ENCODE results near the gene SP3.

SP3 gene

GRCh38 chr2:173924285-173924684 is 40.9 kb downstream of the SP3 start:
- Histone ChIP-seq H3K27ac (no peak overlapping the region), H3K27me3 (replicated peaks) (no peaks in the 10 kb centered on the region), H3K4me3 (ENCODE audit: low read depth, low read length) (no peak overlapping the region), H3K36me3 (replicated peaks) (no peaks in the 10 kb centered on the region)
- in situ Hi-C loops (cut with HindIII; ENCODE audit: low pct_ligation_motif_present, low sequenced_read_pairs), result no loop called here
- TF ChIP-seq CTCF (IDR thresholded peaks at IDR 0.05; ENCODE audit: low read depth, low read length, missing control alignments), result no peak
- no peak for DNase-seq

- no peak for TF ChIP-seq CTCF (IDR thresholded peaks at IDR 0.05; ENCODE audit: low read depth, low read length, missing control alignments)
- Histone ChIP-seq H3K4me3 (ENCODE audit: low read depth, low read length) (no peak overlapping the region), H3K27me3 (replicated peaks) (no peaks in the 10 kb centered on the region), H3K27ac (no peak overlapping the region), H3K36me3 (replicated peaks) (no peaks in the 10 kb centered on the region)
- DNase-seq, result no peak
- in situ Hi-C loops (cut with HindIII; ENCODE audit: low pct_ligation_motif_present, low sequenced_read_pairs), result no loop called here
These were observed 42.4 kb downstream of the SP3 start for GRCh38 chr2:173922760-173923159.

GRCh38 chr2:173922068-173922467 is 43.1 kb downstream of the SP3 start:
- H3K36me3 ChIP-seq (replicated peaks), result no peaks in the 10 kb centered on the region
- TF ChIP-seq CTCF (IDR thresholded peaks at IDR 0.05; ENCODE audit: low read depth, low read length, missing control alignments), result no peak
- no peak overlapping the region for H3K4me3 ChIP-seq (ENCODE audit: low read depth, low read length)
- no peak overlapping the region for H3K27ac ChIP-seq
- no peak for DNase-seq
- no peaks in the 10 kb centered on the region for H3K27me3 ChIP-seq (replicated peaks)
- in situ Hi-C loops (cut with HindIII; ENCODE audit: low pct_ligation_motif_present, low sequenced_read_pairs), result no loop called here

GRCh38 chr2:173914055-173914927 is 50.9 kb downstream of the SP3 start:
- H3K36me3 ChIP-seq (replicated peaks), result peaks cover 8% of the 10 kb centered on the region
- no peak for TF ChIP-seq CTCF (IDR thresholded peaks at IDR 0.05; ENCODE audit: low read depth, low read length, missing control alignments)
- in situ Hi-C loops (cut with HindIII; ENCODE audit: low pct_ligation_motif_present, low sequenced_read_pairs), result no loop called here
- no peak for DNase-seq
- no peaks in the 10 kb centered on the region for H3K27me3 ChIP-seq (replicated peaks)
- H3K27ac ChIP-seq, result no peak overlapping the region
- H3K4me3 ChIP-seq (ENCODE audit: low read depth, low read length), result no peak overlapping the region

GRCh38 chr2:173909846-173910245 is 55.3 kb downstream of the SP3 start:
- DNase-seq, result no peak
- Histone ChIP-seq H3K4me3 (ENCODE audit: low read depth, low read length) (no peak overlapping the region), H3K36me3 (replicated peaks) (peaks cover 11% of the 10 kb centered on the region), H3K27ac (no peak overlapping the region), H3K27me3 (replicated peaks) (no peaks in the 10 kb centered on the region)
- TF ChIP-seq CTCF (IDR thresholded peaks at IDR 0.05; ENCODE audit: low read depth, low read length, missing control alignments), result no peak
- in situ Hi-C loops (cut with HindIII; ENCODE audit: low pct_ligation_motif_present, low sequenced_read_pairs), result no loop called here

GRCh38 chr2:173906626-173907025 is 58.5 kb downstream of the SP3 start:
- peaks cover 3% of the 10 kb centered on the region for H3K36me3 ChIP-seq (replicated peaks)
- no peak overlapping the region for H3K27ac ChIP-seq
- H3K27me3 ChIP-seq (replicated peaks), result no peaks in the 10 kb centered on the region
- DNase-seq, result no peak
- no peak for TF ChIP-seq CTCF (IDR thresholded peaks at IDR 0.05; ENCODE audit: low read depth, low read length, missing control alignments)
- no peak overlapping the region for H3K4me3 ChIP-seq (ENCODE audit: low read depth, low read length)
- in situ Hi-C loops (cut with HindIII; ENCODE audit: low pct_ligation_motif_present, low sequenced_read_pairs), result no loop called here
